ENCODE data around the gene PKIG.

- no peak for TF ChIP-seq CTCF (IDR thresholded peaks at IDR 0.05)
- TF ChIP-seq POLR2A (IDR thresholded peaks at IDR 0.05): no peak
- no peak for TF ChIP-seq EP300 (IDR thresholded peaks at IDR 0.05)
Observed at GRCh38 chr20:44648068-44648467, 65.7 kb downstream of the PKIG start.

Data from ovary (tissue), 3 donors.